H1 (cell line): ENCODE results near the gene TFAP2C. TPM values are rescaled to one million over a fixed set of nuclear protein-coding genes. Genes with fewer than 3 reads are reported as not detected.

ENCODE experiments used
- CTCF ChIA-PET: fragments of 300-600 bp; sonication (Branson Sonifier 250); formaldehyde crosslinking; loops from one replicate; lab custom pipeline; 2021; ENCODE audit not compliant: partially characterized antibody; lab: Charles Lee
- POLR2A ChIA-PET: fragments of 300-600 bp; sonication (Branson Sonifier 250); formaldehyde crosslinking; loops from one replicate; lab custom pipeline; 2021; ENCODE audit warnings: inconsistent platforms; ENCODE audit not compliant: partially characterized antibody; lab: Charles Lee
- DNase-seq, 2 experiments: peaks; one replicate each; pipeline versions ENCODE4 v3.0.0 to v3.0.0-alpha.2; 2010 to 2022; ENCODE audit warnings: low spot score in 2 of 2, low read depth in 1 of 2, mixed read lengths in 1 of 2
- FAIRE-seq: peaks from 2 replicates; lab custom pipeline; 2011; peaks lifted over from hg19 to GRCh38; lab: Jason Lieb, UNC
- H2AFZ ChIP-seq: 2 replicates; pipeline ENCODE4 v1.8.1; 2012; ENCODE audit warnings: low read length, inconsistent platforms
- H2AK5ac ChIP-seq: 2 replicates; pipeline ENCODE4 v1.6.1; 2013; ENCODE audit warnings: low read depth, low read length
- H2BK120ac ChIP-seq: replicated peaks from 2 replicates; pipeline ENCODE3; 2013; ENCODE audit warnings: low read depth, low read length, inconsistent platforms
- H2BK12ac ChIP-seq: 2 replicates; pipeline ENCODE4 v1.6.1; 2013; ENCODE audit warnings: low read depth, low read length
- H2BK15ac ChIP-seq: 2 replicates; pipeline ENCODE4 v1.6.1; 2013; ENCODE audit warnings: low read length
- H2BK20ac ChIP-seq: 2 replicates; pipeline ENCODE4 v1.6.1; 2013; ENCODE audit warnings: low read length
- H2BK5ac ChIP-seq: 2 replicates; pipeline ENCODE4 v1.6.1; 2013; ENCODE audit warnings: low read depth, low read length
- H3K14ac ChIP-seq: 2 replicates; pipeline ENCODE4 v1.6.1; 2013; ENCODE audit warnings: inconsistent platforms; ENCODE audit not compliant: insufficient read length
- H3K18ac ChIP-seq: 2 replicates; pipeline ENCODE4 v1.6.1; 2013; ENCODE audit warnings: low read length; ENCODE audit errors: extremely low read depth
- H3K23ac ChIP-seq: 2 replicates; pipeline ENCODE4 v1.6.1; 2013; ENCODE audit warnings: inconsistent platforms; ENCODE audit not compliant: insufficient read length
- H3K23me2 ChIP-seq: 2 replicates; pipeline ENCODE4 v1.6.1; 2013; ENCODE audit warnings: low read depth, low read length
- H3K27ac ChIP-seq: 2 replicates; pipeline ENCODE4 v1.6.1; 2011; ENCODE audit warnings: low read depth, low read length, inconsistent platforms
- H3K27me3 ChIP-seq, 4 experiments: replicated peaks in 1 of 4; 1 replicate in 1 of 4; 2 replicates in 3 of 4; pipeline versions ENCODE4 v1.6.1 to v1.8.1; 2011 to 2013; ENCODE audit warnings: low read length in 3 of 4, mild to moderate bottlenecking in 3 of 4, inconsistent platforms in 2 of 4, mixed read lengths in 2 of 4, moderate library complexity in 1 of 4; ENCODE audit not compliant: control insufficient read depth in 3 of 4, insufficient read depth in 3 of 4; ENCODE audit errors: extremely low read depth in 1 of 4
- H3K36me3 ChIP-seq, 4 experiments: 2 replicates each; pipeline versions ENCODE4 v1.6.1 to v1.8.1; 2011 to 2013; ENCODE audit warnings: mild to moderate bottlenecking in 4 of 4, low read length in 3 of 4, moderate library complexity in 2 of 4, control low read depth in 1 of 4, inconsistent platforms in 1 of 4; ENCODE audit not compliant: insufficient read depth in 4 of 4, control insufficient read depth in 2 of 4
- H3K4ac ChIP-seq: replicated peaks from 2 replicates; pipeline ENCODE3; 2013; ENCODE audit warnings: low read length, low read depth, mixed read lengths, inconsistent platforms; ENCODE audit not compliant: insufficient read length
- H3K4me1 ChIP-seq, 4 experiments: replicated peaks in 1 of 4; 1 replicate in 1 of 4; 2 replicates in 3 of 4; pipeline versions ENCODE4 v1.6.1 to v1.8.1; 2011 to 2013; ENCODE audit warnings: low read length in 3 of 4, inconsistent platforms in 2 of 4, mixed read lengths in 1 of 4; ENCODE audit not compliant: insufficient read depth in 4 of 4, control insufficient read depth in 3 of 4
- H3K4me2 ChIP-seq, 2 experiments: 2 replicates each; pipeline versions ENCODE4 v1.6.1 to v1.8.1; 2011 to 2013; ENCODE audit warnings: low read depth in 2 of 2, low read length in 2 of 2, control low read depth in 1 of 2, inconsistent platforms in 1 of 2, mild to moderate bottlenecking in 1 of 2; ENCODE audit not compliant: insufficient read depth in 1 of 2
- H3K4me3 ChIP-seq, 4 experiments: fragments of 200-600, 300-600 bp in 1 of 4; sonication (generic), shearing (Covaris generic), sonication (Bioruptor Twin) in 1 of 4; 2 replicates each; pipeline versions ENCODE4 v1.5.1 to v1.8.1; 2011 to 2016; ENCODE audit warnings: low read length in 4 of 4, low read depth in 3 of 4, control low read depth in 2 of 4, inconsistent platforms in 2 of 4, mild to moderate bottlenecking in 2 of 4, mixed read lengths in 1 of 4, moderate library complexity in 1 of 4; ENCODE audit not compliant: insufficient read depth in 2 of 4; ENCODE audit errors: extremely low read depth in 1 of 4
- H3K56ac ChIP-seq: replicated peaks from 2 replicates; pipeline ENCODE3; 2013; ENCODE audit warnings: low read depth, mild to moderate bottlenecking, mixed read lengths, low read length, inconsistent platforms; ENCODE audit not compliant: insufficient read length
- H3K79me1 ChIP-seq: 2 replicates; pipeline ENCODE4 v1.6.1; 2013; ENCODE audit warnings: low read depth, low read length, control low read depth
- H3K79me2 ChIP-seq, 2 experiments: 2 replicates each; pipeline versions ENCODE4 v1.6.1 to v1.8.1; 2012 to 2013; ENCODE audit warnings: low read length in 2 of 2, mild to moderate bottlenecking in 2 of 2, inconsistent platforms in 1 of 2; ENCODE audit not compliant: insufficient read depth in 2 of 2, control insufficient read depth in 1 of 2
- H3K9ac ChIP-seq, 4 experiments: replicated peaks in 1 of 4; 1 replicate in 1 of 4; 2 replicates in 3 of 4; pipeline versions ENCODE4 v1.6.1 to v1.8.1; 2011 to 2013; ENCODE audit warnings: low read depth in 3 of 4, low read length in 3 of 4, control low read depth in 2 of 4, mild to moderate bottlenecking in 2 of 4, moderate library complexity in 2 of 4, inconsistent platforms in 1 of 4; ENCODE audit errors: extremely low read depth in 1 of 4
- H3K9me3 ChIP-seq, 2 experiments: 2 replicates each; pipeline versions ENCODE4 v1.6.1 to v1.8.1; 2012 to 2013; ENCODE audit warnings: mild to moderate bottlenecking in 2 of 2, moderate library complexity in 2 of 2, control low read depth in 1 of 2, inconsistent platforms in 1 of 2, low read depth in 1 of 2, low read length in 1 of 2, mixed read lengths in 1 of 2; ENCODE audit not compliant: insufficient read depth in 2 of 2
- H4K20me1 ChIP-seq, 2 experiments: replicated peaks in 1 of 2; 2 replicates each; pipeline versions ENCODE3 to v1.8.1; 2011 to 2013; ENCODE audit warnings: inconsistent platforms in 2 of 2, low read length in 2 of 2, mild to moderate bottlenecking in 1 of 2; ENCODE audit not compliant: insufficient read depth in 2 of 2, control insufficient read depth in 1 of 2
- H4K5ac ChIP-seq: 2 replicates; pipeline ENCODE4 v1.6.1; 2013; ENCODE audit warnings: low read length, low read depth, mixed read lengths, inconsistent platforms; ENCODE audit not compliant: insufficient read length
- H4K8ac ChIP-seq: 2 replicates; pipeline ENCODE4 v1.8.0; 2013; ENCODE audit warnings: mild to moderate bottlenecking, moderate library complexity, low read length, inconsistent platforms; ENCODE audit not compliant: insufficient read depth; ENCODE audit errors: extremely low read depth
- H4K91ac ChIP-seq: replicated peaks from 2 replicates; pipeline ENCODE3; 2013; ENCODE audit warnings: low read length, mixed read lengths, inconsistent platforms; ENCODE audit not compliant: insufficient read length
- BCL11A ChIP-seq, 2 experiments: IDR thresholded peaks; one replicate each; pipeline ENCODE4 v1.6.1; 2011; ENCODE audit warnings: low read depth in 2 of 2, low read length in 2 of 2, mild to moderate bottlenecking in 2 of 2
- EZH2 ChIP-seq: fragments of 200-600 bp; sonication (generic); IDR thresholded peaks from 2 replicates; pipeline ENCODE4 v1.7.1; 2012; ENCODE audit warnings: low read depth, mild to moderate bottlenecking, moderate library complexity, low read length, inconsistent platforms; ENCODE audit not compliant: severe bottlenecking
- POU5F1 ChIP-seq: IDR thresholded peaks from 2 replicates; pipeline ENCODE4 v1.6.1; 2011; ENCODE audit warnings: low read depth, mild to moderate bottlenecking, low read length, moderate library complexity
- RXRA ChIP-seq: IDR thresholded peaks from 2 replicates; pipeline ENCODE4 v1.6.1; 2011; ENCODE audit warnings: low read depth, mild to moderate bottlenecking, low read length, moderate library complexity; ENCODE audit not compliant: insufficient read depth
- SAP30 ChIP-seq: fragments of 300-600 bp; sonication (generic); IDR thresholded peaks from 2 replicates; pipeline ENCODE4 v1.7.1; 2012; ENCODE audit warnings: low read length, moderate library complexity, mild to moderate bottlenecking, inconsistent platforms; ENCODE audit not compliant: insufficient read depth, insufficient replicate concordance
- SP2 ChIP-seq: IDR thresholded peaks from 2 replicates; pipeline ENCODE4 v1.6.1; 2012; ENCODE audit warnings: mild to moderate bottlenecking, low read length, inconsistent platforms
- SP4 ChIP-seq: IDR thresholded peaks from 2 replicates; pipeline ENCODE4 v1.6.1; 2012; ENCODE audit warnings: low read length, inconsistent platforms
- WGBS, 2 experiments: shearing (Covaris generic) in 1 of 2; methylation state at CpG; one replicate each; pipeline versions ENCODE4 v1.1.6 to v1.1.7; 2013 to 2015; ENCODE audit warnings: low lambda C conversion rate in 2 of 2, mixed read lengths in 2 of 2, inconsistent platforms in 1 of 2, low coverage in 1 of 2, missing lambda C conversion rate in 1 of 2; ENCODE audit not compliant: insufficient replicate concordance in 2 of 2, insufficient coverage in 1 of 2, insufficient read length in 1 of 2; ENCODE audit errors: extremely low coverage in 1 of 2, missing lambda C conversion rate in 1 of 2; 5-methylcytosine and 5-hydroxymethylcytosine counted together
- polyA plus RNA-seq, 7 experiments: library from polyadenylated mRNA; depleted of rRNA in 3 of 7; stranded (reverse) in 5 of 7; unstranded in 2 of 7; fragments of >200 nt in 5 of 7; fragments of 200-250 nt in 2 of 7; gene quantifications; 1 replicate in 5 of 7; 2 replicates in 1 of 7; 4 replicates in 1 of 7; pipeline versions ENCODE4 v1.2.1 to v1.2.3, GENCODE V29; 2011 to 2013; ENCODE audit warnings: missing spikeins in 2 of 7, mixed read lengths in 2 of 7
- total RNA-seq: library from RNA; stranded (reverse); fragmentation: NEBNext Ultra II Directional; extraction: Animal tissue kit (Norgen Biotek cat#: 25700); gene quantifications from 2 replicates; pipeline ENCODE4 v1.2.1, GENCODE V29; 2021

TFAP2C gene
- total and polyA plus RNA-seq, 2 of the 8 experiments (the other 6 are each of a cell fraction or from before 2014, with no cell fraction given): 1.7 to 5.8 TPM

GRCh38 chr20:56608376-56608775 is 20.7 kb upstream of the TFAP2C start:
- CTCF ChIA-PET: interaction anchor here (0.6 to 1.5 kb wide), 3 partner anchors 32 to 155 kb away, joined by 3 to 5 read pairs (median 4); no protein-coding TSS in a partner anchor
- Histone ChIP-seq H3K14ac (no peak overlapping the region), H3K27ac (no peak overlapping the region), H3K79me1 (no peaks in the 10 kb centered on the region), H4K91ac (no peak overlapping the region), H2BK15ac (no peak overlapping the region), H3K18ac (no peak overlapping the region), H2BK20ac (no peak overlapping the region), H3K9ac (no peak overlapping the region), H4K20me1 (no peaks in the 10 kb centered on the region), H4K8ac (no peak overlapping the region), H3K4me3 (no peak overlapping the region), H2AK5ac (no peak overlapping the region), H3K79me2 (no peaks in the 10 kb centered on the region), H3K27me3 (no peaks in the 10 kb centered on the region), H3K9me3 (no peaks in the 10 kb centered on the region), H4K5ac (no peak overlapping the region), H2AFZ (no peak overlapping the region), H2BK120ac (no peak overlapping the region), H2BK12ac (no peak overlapping the region), H3K4me1 (no peaks in the 10 kb centered on the region; a peak in 1 of 7 replicates), H3K56ac (no peak overlapping the region), H3K36me3 (no peaks in the 10 kb centered on the region), H3K23ac (no peak overlapping the region), H2BK5ac (no peak overlapping the region), H3K4me2 (no peak overlapping the region), H3K4ac (no peak overlapping the region), H3K23me2 (no peaks in the 10 kb centered on the region)
- 97% methylated on average over 3 of the region's 3 CpGs; no CpG with 5 or more reads in 1 of the 2 experiments for WGBS, 2 experiments
- DNase-seq (no peak), FAIRE-seq (no peak)
- POLR2A ChIA-PET: interaction anchor here (0.6 kb wide), 1 partner anchor 11 kb away, joined by 4 read pairs; no protein-coding TSS in a partner anchor
- no peak for TF ChIP-seq SP2
- no peak for TF ChIP-seq POU5F1
- no peak for TF ChIP-seq RXRA
- TF ChIP-seq EZH2: no peak
- TF ChIP-seq BCL11A (IDR thresholded peaks at IDR 0.05; ENCODE audit: low read depth in 2 of 2, low read length in 2 of 2): no peak
- no peak for TF ChIP-seq SP4
- no peak for TF ChIP-seq SAP30
